ENCODE results near the gene ABCA6.

ABCA6 gene

GRCh38 chr17:69048634-69049033 lies 93.1 kb downstream of the ABCA6 start:
- no peak for DNase-seq (ENCODE audit: low read depth)

DNA sequence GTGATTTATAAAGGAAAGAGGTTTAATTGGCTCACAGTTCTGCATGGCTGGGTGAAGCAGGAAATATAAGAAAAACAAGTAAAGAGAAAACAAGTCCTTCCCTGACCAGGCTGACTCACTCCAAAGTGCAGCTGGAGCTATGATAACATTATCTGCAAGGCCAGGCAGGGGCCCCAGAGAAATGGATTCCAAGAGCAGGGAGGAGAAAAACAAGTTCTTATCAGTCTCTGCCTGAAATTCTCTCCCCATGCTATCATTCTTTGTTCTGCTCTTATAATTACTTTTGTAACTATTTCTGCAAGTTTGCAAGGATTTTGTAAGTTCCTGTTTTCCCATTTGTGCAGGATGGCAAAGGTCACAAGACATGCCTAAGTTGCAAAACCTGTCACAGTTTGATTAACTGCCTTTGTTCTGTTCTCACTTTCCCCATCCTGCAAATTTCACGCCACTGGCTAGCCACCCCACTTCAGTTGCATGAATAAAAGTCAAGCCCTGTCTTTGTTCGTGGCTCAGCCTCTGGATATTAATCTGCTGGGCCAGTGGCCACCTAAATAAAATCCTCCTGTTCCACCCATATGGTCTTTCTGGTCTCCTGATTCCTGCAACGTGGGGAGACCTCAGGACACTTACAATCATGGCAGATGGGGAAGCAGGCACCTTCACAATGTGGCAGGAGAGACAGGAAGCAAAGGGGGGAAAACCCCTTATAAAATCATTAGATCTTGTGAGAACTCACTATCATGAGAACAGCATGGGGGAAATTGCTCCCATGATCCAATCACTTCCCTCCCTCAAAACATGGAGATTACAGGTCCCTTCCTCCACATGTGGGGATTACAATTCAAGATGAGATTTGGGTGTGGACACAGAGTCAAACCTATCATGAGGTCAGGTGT lies 94.1 kb downstream of the ABCA6 start:
- DNase-seq (ENCODE audit: low read depth) = peak; percentile 52

DNA sequence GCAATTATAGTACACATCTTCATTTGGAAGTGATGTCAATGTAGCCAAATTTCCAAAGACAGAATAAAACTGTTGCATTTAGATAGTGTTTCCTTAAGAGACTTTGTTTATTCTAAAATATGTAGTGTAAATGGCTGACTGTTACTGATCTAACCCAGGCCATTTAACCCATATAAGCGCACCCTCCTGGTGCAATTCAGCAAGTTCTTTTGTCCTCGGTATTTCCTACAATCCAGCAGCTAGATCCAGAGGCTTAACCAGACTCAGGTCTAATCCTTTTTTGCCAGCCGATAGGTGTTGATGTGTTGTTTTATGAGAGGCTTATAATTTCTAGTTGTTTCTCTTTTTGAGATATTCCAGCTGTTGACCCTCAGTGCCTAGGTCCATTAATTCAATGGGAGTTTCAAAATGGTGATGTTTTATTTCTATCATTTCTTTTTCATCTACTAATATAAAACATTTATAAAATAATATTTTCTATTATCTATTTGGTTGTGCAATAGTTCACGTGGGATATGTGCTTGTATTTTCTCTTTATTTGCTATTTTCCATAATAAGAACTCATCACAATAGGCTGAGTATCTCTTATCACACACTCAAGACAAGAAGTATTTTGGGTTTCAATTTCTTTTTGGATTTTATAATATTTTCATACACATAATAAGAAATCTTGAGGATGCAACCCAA lies 95.4 kb downstream of the ABCA6 start:
- DNase-seq (ENCODE audit: low read depth) = no peak

DNA sequence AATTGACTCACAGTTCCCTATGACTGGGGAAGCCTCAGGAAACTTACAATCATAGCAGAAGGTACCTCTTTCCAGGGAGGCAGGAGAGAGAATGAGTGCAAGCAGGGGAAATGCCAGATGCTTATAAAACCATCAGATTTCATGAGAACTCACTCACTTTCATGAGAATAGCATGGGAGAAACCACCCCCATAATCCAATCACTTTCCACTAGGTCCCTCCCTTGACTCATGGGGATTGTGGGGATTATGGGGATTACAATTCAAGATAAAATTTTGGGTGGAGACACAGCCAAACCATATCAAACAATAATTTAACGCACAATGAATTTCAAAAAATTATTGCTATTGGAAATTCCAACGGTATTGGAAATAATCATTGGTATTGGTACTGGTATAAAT lies 96.0 kb downstream of the ABCA6 start:
- DNase-seq (ENCODE audit: low read depth) = no peak

DNA sequence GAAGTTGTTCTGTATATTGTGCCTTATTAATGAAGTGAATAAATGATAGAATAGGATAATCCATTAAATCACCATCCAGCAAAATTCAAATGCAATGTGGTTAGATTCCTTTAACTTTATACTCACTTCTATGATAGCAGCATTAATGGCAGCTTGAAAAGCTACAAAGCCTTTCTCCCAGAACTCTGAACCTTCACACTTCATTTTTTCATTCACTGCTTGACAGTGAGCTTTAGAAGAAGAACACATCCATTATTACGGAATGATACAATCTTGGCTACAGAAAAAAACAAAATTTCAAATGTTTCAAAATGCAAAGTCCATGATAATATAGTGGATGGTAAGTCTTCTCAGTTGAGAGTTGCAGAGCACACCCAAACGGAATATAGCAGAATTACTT lies 97.3 kb downstream of the ABCA6 start:
- DNase-seq (ENCODE audit: low read depth) = no peak

- DNase-seq (ENCODE audit: low read depth) = no peak
Observed at GRCh38 chr17:69043098-69043734, 98.5 kb downstream of the ABCA6 start.

GRCh38 chr17:69042308-69042707 lies 99.4 kb downstream of the ABCA6 start:
- no peak for DNase-seq (ENCODE audit: low read depth)

GRCh38 chr17:69031839-69032238 lies 109.9 kb downstream of the ABCA6 start:
- DNase-seq (ENCODE audit: low read depth) = no peak

- DNase-seq (ENCODE audit: low read depth) = no peak
Observed at GRCh38 chr17:69030169-69030568, 111.5 kb downstream of the ABCA6 start.

Measured in CMK (cell line).